CD4-positive, alpha-beta T cell treated with Interleukin-17A for 1 hour (primary cell): Measurements from ENCODE around the gene INTS3.
A peak's percentile ranks its signal among the peaks of the same experiment; 100 is the strongest.

Experiments used
- DNase-seq: peaks from one replicate; pipeline ENCODE4 v3.0.0-alpha.2; 2020

Gene INTS3

GRCh38 chr1:153799016-153799415 is 71.2 kb downstream of the INTS3 start:
- DNase-seq = no peak

DNA sequence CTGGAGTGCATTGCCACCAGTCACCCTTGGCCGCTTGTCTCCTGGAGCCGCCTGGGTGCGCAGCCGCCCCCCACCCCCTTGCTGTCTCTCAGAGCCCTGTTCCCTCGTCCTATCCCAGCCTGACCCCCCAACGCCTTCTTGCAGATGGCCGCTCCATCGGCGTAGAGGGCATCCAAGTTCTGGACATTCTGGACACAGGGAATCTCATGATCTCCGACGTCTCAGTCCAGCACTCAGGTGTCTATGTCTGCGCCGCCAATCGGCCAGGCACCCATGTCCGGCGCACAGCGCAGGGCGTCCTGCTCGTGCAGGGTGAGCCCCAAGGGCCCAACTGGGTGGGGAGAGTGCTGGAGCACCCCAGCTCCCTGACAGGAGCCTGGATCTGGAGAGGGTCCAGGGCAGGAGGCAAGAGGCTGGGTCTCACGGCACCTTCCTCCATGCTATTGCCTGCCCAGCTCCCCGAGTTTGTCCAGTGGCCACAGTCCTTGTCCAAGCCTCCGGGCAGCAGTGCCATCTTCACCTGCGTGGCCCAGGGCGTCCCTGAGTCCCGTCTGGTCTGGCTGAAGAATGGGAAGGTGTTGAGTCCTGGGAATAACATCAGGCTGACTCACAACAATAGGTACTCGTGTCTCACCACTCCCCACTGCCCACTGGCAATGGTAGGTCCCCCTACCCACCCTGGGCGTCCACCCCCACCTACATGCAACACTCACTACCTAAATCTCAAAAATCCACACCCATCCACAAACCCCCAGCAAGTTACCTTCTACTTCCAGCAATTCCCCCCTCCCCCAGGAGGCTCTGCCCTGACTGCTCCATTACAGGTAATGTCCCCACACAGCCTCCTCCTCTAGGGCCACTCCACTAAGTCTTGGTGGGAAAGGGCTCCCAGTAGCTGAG is 72.0 kb downstream of the INTS3 start:
- DNase-seq = no peak

- DNase-seq = no peak
Measured at GRCh38 chr1:153800516-153800915, 72.7 kb downstream of the INTS3 start.

DNA sequence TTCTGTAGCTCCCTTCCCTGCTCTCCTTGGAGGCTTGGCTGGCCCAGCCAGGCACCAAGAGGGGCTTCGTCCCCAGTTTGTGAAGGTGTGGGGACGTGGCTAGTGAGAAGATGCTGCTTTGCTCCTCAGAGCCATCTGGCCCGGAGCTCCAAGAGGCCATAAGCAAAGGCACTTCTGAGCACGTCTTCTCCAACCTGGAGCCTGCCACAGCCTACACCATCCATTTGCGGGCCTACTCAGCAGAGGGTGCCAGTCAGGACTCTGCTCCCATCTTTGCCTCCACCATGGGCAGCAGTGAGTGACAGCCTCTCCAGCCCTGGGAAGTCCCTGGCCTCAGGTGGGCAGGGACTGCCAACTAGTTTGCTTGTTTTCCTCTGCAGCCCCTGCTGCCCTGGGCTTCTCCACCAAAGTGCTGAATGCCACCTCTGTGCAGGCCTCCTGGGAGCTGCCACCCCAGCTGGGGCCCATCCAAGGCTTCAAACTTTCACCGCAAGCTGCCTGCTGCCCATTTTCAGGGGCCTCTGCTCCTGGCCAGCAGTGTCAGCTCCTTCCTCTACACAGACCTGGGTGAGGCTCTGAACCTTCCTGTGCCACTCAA is 73.3 kb downstream of the INTS3 start:
- no peak for DNase-seq

GRCh38 chr1:153801786-153802697 is 74.2 kb downstream of the INTS3 start:
- no peak for DNase-seq

DNA sequence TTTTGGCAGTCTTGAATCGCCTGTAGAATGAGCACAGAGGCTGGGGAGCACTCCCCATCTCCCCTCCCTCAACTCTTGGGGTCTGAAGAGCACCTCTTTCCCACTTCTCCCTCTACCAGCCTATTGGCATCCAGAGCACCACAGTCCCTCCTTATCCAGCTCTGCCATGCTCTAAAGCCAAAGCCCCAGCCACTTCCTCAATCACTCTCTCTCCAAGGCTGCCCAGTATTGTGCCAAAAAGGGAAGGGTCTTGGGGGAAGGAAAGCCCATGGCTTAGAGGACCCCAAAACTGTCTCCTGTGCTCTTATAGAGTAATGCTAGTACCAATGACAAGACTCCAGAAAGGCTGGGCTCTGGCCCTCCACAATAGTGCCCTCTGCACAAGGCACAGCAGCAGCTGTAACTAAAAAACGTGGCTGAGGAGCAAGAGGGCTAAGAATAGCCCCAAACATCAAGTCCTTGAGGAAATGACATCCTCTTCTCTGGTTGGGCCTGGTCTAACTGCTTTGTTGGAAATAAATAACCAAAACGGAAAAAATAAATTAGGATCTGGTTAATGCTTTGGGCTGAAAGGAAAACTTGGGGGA is 75.7 kb downstream of the INTS3 start:
- no peak for DNase-seq

GRCh38 chr1:153804112-153804511 is 76.3 kb downstream of the INTS3 start:
- no peak for DNase-seq

- peak; percentile 88 for DNase-seq
Measured at GRCh38 chr1:153805042-153805745, 77.3 kb downstream of the INTS3 start.

- peak; percentile 9 for DNase-seq
Measured at GRCh38 chr1:153805886-153806719, 78.3 kb downstream of the INTS3 start.

DNA sequence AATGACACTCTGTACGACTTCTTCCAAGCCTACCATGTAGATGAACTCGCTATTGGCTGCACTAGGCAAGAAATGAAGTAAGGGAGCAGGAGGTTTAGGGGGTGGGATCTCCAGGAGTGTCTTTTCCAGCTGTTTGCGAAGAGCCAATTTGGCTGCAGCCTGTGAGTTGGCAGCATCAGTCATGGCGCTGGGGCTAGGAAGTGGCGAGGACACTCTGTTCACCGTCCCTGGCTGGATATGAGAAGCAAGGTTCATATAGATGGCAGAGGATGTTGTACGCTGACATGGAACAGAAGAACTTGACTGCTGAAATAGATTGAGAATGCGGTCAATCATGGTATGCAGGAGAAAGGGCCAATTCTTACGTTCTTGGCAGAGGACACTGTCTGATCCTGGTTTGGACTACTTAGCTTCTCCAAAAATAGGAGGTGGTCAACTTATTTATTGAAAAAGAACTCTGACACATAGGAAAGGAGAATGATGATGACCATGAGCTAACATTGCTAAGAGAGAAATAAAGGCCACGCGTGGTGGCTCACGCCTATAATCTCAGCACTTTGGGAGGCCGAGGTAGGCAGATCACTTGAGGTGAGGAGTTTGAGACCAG is 88.5 kb downstream of the INTS3 start:
- no peak for DNase-seq

DNA sequence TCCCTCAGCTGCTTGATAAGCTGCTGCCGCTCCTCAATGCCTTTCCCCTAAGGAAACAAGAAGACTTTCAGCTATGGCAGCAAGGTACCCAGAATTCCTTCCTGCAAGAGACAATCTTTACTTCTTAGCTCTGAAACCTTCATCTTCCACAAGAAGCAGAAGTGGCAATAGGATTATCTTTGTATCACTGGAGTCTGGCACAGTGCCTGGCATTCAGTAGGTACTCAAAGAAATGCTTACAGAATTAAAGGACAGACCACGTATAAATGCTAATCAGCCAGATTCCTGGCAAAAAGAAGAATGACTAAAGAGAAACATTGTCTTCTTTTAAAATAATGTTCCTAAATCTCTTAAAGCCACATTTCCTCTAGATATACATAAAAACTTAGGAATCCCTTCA is 91.0 kb downstream of the INTS3 start:
- no peak for DNase-seq
